HG03378 (cell line): ENCODE results near the gene SIGLEC10.
"Not testable (repeated sequence)": the region's sequence is repeated elsewhere in the genome, so short reads cannot be mapped to it uniquely, and the experiment has no call there.

Experiments
- ATAC-seq: cut with Tn5 transposase; IDR thresholded peaks from one replicate; pipeline ENCODE4 v1.9.1; 2021; ENCODE audit warnings: mild to moderate bottlenecking, moderate library complexity; ENCODE audit not compliant: unreplicated experiment

SIGLEC10 gene

GRCh38 chr19:51397453-51397852 is 20.0 kb downstream of the SIGLEC10 start:
- ATAC-seq, result not testable (repeated sequence)

- ATAC-seq, result no peak
Measured at GRCh38 chr19:51396175-51396574, 21.3 kb downstream of the SIGLEC10 start.

DNA sequence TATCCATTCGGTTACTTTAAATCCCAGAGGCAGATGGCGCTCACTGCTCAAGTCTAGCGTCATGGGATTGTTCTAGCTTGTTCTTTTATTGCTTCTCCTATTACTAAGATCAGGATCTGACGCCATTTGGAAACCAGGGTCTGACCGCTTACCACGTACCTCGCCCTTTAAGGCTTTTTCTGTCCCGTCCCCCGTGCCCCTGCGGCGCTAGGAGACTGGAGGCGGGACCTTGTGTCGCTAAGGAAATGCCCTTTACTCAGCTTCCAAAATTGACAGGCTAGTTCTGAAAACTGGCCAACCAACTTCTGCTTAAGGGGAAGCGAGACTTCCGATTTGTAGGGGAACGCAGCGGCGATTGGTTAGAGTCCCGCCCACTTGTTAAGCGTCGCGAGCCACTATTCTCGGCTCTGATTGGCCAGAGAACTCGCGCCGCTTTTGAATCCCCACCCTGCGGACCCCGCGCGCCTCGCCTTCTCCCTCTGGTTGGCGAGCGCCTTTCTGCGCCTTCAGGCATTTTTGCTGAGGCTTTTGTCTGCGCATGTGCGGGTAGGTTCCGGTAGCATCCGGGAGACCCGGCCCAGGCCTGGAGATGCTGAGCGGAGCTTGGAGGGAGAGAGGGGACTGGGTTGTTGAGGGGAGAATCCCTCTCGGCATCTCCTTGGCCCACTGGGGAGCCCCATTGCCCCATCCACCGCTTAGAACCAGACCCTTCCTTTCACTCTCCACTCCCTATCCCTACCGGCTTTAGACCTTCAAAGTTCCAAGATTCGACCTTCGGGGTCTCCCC is 23.2 kb downstream of the SIGLEC10 start:
- peak; percentile 83 for ATAC-seq

GRCh38 chr19:51392701-51393100 is 24.7 kb downstream of the SIGLEC10 start:
- no peak for ATAC-seq

DNA sequence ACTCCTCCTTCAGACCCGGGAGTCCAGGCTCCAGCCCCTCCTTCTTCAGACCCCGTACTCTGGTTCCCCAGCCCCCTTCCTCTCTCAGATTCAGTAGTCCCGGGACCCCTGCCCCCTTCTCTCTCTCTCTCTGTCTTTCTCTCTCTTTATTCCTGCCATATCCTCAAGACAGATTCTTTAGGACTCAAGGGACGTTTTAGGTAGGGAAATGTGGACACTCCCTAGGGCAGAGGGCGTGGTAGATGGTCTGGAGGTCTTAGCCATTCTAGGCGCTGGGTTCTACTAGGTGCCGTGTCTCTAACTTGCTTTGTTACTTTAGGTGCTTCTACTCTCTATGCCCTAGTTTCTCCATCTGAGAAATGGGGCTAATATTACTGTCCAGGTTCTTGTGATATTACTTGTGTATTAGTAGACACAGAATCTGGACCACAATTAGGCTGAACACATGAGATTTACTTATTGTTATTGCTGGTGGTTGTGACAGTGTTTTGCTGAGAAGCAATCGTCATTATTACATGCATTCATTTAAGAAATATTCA is 26.3 kb downstream of the SIGLEC10 start:
- no peak for ATAC-seq

- ATAC-seq, result no peak
Measured at GRCh38 chr19:51389143-51389542, 28.3 kb downstream of the SIGLEC10 start.

GRCh38 chr19:51387924-51388389 is 29.5 kb downstream of the SIGLEC10 start, which contains the start of gene LIM2:
Gene LIM2, minus strand, starts transcription at chr19:51387974. Its CDS starts 531 bp downstream, at chr19:51387443.
- no peak for ATAC-seq

- ATAC-seq, result no peak
Measured at GRCh38 chr19:51386882-51387520, 30.4 kb downstream of the SIGLEC10 start.

GRCh38 chr19:51382004-51382403 is 35.4 kb downstream of the SIGLEC10 start:
- ATAC-seq, result no peak

GRCh38 chr19:51380379-51380778 is 37.1 kb downstream of the SIGLEC10 start:
- no peak for ATAC-seq

- ATAC-seq, result no peak
Measured at GRCh38 chr19:51377422-51377821, 40.0 kb downstream of the SIGLEC10 start.

GRCh38 chr19:51375504-51376221 is 41.8 kb downstream of the SIGLEC10 start:
- no peak for ATAC-seq

DNA sequence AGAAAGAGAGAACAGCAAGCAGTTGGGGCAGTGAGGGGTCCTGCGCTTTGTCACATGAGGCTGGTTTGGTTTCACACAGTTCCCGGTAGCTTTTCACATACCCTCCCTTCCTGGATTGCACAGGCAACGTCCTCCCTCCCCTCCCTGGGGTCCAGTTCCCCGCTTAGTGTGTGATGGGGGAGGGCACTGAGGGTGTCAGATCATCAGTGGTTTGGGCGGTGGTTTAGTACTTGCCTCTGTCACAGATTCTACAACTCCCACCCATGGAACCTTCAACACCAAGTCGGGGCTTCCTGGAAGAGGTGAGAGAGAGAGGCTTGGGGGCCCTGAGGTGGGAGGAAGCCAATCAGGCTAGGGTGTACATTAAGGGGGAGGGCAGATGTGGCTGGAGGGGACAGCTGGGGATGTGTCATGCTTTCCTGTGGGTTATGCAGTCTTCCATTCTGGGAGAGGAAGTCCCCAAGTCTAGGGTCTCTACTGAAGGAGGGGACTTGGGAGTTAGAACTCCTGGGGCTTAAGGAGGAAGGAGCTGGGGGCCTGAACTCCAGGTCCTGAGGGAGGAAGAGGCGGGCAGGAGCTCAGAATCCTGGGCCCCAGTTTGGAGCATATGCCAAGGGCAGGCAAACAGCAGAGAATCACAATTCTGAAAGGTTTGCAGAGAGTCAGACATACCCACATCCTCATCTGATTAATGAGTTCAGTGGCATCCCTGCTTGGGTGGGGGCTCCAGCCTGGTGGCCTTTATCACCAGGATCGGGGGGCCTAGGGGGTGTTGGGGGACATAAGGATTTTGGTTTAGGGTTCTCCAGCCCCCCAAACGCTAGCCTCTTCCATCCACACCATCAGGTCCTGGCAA is 44.6 kb downstream of the SIGLEC10 start, which contains the start of gene NKG7:
Gene NKG7 (minus strand): TSS at position 6 of the 856 bp plus-strand sequence. CDS start 119 bp downstream, outside the sequence.
- no peak for ATAC-seq

DNA sequence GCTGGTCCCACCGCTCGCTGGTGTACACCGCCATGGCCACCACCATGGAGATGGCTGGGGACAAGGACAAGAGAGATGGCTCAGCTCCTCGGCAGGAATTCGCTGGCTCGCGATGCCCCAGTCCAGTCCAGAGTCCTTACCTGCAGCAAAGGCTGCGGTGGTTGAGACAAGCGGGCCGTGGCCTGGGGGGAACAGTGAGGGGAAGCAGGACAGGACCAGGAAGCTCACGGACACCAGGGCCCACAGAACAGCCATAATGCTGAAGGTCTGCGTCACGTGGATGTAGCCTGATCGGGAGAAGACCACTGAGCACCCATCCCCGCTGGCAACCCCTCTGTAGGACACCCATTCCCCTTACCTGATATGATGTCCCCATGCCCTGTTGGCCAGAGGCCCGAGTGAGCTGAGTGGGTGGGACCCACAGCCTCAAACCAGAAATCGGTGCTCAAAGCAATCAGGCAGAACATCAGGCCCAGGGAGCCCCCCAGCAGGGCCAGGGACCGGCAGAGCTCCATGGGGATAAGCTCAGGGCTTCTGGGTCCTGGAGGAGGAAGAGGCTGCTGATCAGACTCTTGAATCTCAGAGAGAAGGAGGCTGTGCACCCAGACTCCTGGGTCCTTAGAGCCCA is 45.3 kb downstream of the SIGLEC10 start:
- ATAC-seq, result no peak

DNA sequence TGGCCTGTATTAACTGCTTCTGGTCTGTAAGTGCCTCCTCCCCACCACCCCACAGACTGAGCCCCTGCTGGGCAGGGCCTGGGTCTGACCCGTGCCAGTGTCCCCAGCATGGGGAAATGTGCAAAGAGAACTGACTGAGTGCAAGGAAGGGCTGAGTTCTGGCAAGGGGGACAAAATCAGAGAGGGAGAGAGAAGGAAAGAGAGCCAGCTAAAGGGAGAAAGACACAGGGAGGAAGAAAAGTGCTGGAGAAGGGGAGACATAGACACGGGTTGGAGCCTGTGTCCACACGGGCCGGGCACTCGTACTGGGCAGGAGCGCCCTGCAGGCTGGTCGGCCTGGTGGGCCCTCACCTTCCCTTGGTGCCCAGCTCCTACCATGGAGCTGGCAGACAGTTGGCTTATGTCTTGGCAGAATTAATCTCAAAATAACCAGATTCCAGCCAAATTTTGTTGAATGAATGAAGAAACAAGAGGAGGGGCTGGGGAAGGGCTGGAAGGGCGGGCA is 46.2 kb downstream of the SIGLEC10 start:
- ATAC-seq, result no peak

DNA sequence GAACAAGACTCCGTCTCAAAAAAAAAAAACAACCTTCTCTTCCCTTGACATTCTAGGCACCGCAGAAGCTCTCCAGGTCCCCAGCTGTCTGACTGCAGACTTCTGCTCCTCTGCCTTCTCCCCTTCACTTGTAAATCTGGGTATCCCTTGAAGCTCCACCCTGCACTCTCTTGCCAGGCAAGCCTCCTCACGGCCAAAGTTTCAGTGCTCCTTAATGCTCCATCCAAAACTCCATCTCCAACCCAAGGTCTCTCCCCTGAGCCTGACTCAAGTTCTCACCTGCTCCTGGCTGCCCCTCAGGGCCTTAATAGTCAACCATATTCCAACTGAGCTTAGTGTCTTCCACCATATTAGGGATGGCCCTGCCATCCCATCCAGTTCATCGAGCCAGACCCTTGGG is 47.2 kb downstream of the SIGLEC10 start:
- ATAC-seq, result no peak

DNA sequence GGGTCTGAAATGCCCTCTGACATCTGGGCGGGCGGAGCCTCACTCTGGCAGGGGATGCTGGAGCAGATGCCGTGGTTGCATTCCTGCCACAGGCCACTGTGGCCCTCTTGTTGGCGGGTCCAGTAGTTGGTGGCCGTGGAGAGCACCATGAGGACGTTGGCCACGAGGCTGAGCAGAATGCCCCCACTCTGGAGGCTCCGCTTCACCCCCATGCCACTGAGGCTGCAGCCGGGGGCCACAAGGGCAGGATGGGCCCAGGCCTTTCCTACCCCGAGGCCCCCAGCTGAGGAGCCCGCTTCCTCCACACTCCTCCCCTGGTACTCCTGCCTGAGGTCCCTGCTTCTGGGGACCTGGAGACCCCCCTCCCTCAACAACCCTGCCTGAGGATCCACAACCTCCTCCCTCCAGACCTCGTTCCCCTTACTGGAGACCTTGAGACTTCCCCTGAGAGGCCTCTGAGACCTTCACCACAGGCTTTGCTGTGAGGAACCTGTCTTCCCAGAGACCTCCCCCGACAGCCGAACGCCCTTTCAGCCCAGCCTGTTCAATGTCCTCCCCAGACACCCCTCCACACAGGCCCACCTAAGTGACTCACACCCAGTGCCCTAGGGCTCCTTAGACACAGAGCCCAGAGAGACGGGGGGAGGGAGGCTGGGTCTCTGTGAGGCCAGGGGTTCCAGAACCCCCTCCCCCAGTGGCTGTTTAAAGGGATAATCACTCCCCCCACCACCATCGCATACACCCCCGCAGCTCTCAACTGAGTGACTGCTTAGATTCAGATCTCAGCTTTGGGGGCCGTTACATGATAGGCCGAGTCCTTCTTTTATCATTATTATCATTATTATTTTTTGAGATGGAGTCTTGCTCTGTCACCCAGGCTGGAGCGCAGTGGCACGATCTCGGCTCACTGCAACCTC is 48.8 kb downstream of the SIGLEC10 start, which contains the start of gene CLDND2:
Gene CLDND2 (minus strand): TSS at position 638 of the 917 bp plus-strand sequence. CDS start 426 bp downstream, at position 212.
- no peak for ATAC-seq
